GM06990 (cell line): Measurements from ENCODE around the gene WNT7B.

Experiments used
- DNase-seq: peaks from one replicate; pipeline ENCODE4 v3.0.0-alpha.2; 2011; ENCODE audit not compliant: insufficient read length; ENCODE audit errors: extremely low read depth
- H3K27me3 ChIP-seq: replicated peaks from 2 replicates; pipeline ENCODE4 v1.6.0; 2011; ENCODE audit warnings: low read length; ENCODE audit not compliant: control insufficient read depth, insufficient read depth
- H3K36me3 ChIP-seq: 2 replicates; pipeline ENCODE4 v1.5.1; 2011; ENCODE audit warnings: low read length; ENCODE audit not compliant: control insufficient read depth, insufficient read depth
- H3K4me3 ChIP-seq: replicated peaks from 2 replicates; pipeline ENCODE4 v1.5.1; 2011; ENCODE audit warnings: low read depth, mild to moderate bottlenecking, control low read depth, low read length
- TF ChIP-seq, protein P1 (sequence below): IDR thresholded peaks from 2 replicates; pipeline ENCODE4 v1.5.1; 2011; ENCODE audit warnings: low read length, control low read depth, mild to moderate bottlenecking, inconsistent platforms; ENCODE audit not compliant: insufficient read depth, poor library complexity, severe bottlenecking

WNT7B gene

DNA sequence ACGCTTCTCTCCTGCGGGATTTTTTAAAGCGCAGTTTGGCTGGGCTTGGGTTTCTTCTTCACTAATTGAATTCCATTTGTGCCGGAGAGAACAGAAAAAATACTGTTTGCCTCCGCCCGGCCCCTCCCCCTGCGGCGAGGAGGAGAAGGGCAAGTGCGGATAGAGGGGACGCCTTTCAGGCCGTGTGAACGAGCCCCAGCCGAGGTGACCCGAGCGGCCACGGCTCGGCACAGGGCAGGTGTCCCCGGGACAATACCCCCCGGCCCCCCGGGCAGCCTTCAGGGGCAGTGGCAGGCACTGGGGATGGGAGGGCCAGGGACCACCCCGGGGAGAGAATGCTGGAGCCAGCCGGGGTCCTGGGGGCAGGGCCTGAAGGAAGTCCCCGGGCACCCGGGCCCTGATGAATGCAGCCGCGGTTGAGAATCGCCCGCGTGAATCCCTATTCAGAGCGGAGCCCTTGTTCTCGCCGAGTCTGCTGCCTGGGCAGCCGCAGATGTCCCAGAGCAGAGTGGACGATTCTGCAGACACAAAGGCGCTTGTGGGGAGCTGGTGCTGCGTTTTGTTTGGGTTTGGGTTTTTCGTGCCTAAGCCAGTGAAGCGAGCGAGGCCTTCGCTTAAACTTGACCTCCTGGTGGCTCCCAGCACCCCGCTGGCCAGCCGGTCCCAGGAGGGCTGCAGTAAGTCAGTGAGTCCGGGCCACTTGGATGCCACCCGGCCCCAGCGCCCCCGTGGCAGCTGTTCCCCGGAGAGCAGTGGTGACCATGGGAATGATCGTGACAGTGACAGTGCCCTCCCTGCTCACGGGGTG lies 96.0 kb downstream of the WNT7B start:
- no peak for DNase-seq
- Histone ChIP-seq H3K36me3 (no peaks in the 10 kb centered on the region), H3K4me3 (no peak overlapping the region), H3K27me3 (peaks cover 2% of the 10 kb centered on the region; the same call in 1 of the 2 replicates)
- TF ChIP-seq, protein P1, sequence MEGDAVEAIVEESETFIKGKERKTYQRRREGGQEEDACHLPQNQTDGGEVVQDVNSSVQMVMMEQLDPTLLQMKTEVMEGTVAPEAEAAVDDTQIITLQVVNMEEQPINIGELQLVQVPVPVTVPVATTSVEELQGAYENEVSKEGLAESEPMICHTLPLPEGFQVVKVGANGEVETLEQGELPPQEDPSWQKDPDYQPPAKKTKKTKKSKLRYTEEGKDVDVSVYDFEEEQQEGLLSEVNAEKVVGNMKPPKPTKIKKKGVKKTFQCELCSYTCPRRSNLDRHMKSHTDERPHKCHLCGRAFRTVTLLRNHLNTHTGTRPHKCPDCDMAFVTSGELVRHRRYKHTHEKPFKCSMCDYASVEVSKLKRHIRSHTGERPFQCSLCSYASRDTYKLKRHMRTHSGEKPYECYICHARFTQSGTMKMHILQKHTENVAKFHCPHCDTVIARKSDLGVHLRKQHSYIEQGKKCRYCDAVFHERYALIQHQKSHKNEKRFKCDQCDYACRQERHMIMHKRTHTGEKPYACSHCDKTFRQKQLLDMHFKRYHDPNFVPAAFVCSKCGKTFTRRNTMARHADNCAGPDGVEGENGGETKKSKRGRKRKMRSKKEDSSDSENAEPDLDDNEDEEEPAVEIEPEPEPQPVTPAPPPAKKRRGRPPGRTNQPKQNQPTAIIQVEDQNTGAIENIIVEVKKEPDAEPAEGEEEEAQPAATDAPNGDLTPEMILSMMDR, result no peak

DNA sequence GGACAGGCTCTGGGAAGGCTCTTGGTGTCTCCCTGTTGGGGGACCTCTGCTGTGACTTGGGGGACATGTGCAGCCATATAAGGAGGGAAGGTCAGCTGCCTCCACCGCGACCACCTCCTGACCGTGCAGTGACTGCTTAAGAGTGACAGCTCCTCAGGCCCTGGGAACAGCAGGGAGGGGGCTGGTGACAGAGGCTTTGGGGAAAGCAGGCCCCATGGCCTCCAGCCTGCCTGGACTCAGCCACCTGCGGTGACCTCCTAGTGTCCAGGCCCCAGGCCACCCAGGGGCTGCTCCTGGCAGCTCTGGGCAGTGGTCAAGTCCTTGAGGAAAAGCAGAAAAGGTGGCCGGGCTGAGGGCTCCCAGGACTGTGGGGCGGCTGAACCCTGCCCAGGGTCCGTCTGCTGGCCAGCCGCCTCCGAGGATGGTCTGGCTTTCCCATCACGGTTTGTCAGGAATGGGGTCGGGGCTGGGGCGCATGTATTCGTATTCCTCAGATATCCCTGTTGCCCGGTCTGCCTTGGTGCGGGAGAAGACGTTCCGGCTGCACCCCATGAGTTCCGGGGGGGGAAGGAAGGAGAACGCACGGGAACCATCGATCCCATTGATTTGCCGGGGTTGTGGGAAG lies 96.8 kb downstream of the WNT7B start:
- Histone ChIP-seq H3K4me3 (no peak overlapping the region), H3K36me3 (no peaks in the 10 kb centered on the region), H3K27me3 (peaks cover 2% of the 10 kb centered on the region; the same call in 1 of the 2 replicates)
- TF ChIP-seq, protein P1, result no peak
- DNase-seq, result no peak

DNA sequence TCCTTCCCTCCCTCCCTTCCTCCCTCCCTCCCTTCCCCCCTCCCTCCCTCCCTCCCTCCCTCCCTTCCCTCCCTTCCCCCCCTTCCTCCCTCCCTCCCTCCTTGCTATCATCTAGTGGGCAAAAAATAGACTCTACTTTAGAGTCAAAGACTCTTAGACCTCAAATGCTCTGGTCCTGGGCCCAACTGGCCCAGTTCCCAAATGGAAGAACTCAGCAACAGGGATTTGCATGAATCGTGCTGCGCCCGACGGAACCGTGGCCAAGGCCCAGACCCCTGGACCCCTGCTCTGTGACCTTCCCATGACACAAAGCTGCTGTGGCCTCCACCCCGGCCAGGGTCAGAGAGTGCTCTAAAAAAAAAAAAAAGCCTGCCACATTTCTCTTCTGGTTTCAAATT lies 97.4 kb downstream of the WNT7B start:
- H3K4me3 ChIP-seq, result no peak overlapping the region
- TF ChIP-seq, protein P1, result no peak
- no peak for DNase-seq
- H3K36me3 ChIP-seq, result no peaks in the 10 kb centered on the region
- peaks cover 2% of the 10 kb centered on the region; the same call in 1 of the 2 replicates for H3K27me3 ChIP-seq

DNA sequence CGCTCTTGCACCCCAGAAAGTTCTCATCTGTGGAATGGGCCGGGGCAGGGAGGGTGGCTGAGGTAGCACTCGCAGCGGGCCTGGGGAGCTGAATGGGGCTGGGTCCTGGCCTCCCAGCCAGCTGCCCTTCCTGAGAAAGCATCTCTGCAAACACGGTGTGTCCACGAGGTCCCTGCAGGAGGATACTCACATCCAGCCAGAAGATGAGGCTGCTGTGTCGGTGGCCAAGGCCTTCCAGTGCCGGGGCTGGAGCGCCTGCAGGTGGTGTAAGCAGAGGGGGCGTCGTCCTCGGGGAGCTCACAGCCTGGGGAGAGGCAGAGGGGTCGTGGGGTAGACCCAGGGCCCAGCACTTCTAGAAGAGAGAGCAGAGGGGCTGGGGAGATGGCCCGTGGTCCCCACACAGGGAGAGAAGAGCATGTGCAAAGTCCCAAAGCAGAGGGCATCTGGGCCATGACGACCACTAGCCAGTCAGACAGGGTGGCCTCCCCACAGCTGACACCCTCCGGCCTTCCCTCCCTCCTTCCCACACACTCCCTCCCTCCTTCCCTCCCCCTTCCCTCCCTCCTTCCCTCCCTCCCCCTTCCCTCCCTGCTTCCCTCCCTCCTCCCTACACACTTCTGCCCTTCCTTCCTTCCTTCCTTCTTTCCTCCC lies 97.9 kb downstream of the WNT7B start:
- H3K36me3 ChIP-seq, result no peaks in the 10 kb centered on the region
- no peak for DNase-seq
- TF ChIP-seq, protein P1, result no peak
- peaks cover 2% of the 10 kb centered on the region; the same call in 1 of the 2 replicates for H3K27me3 ChIP-seq
- H3K4me3 ChIP-seq, result no peak overlapping the region

DNA sequence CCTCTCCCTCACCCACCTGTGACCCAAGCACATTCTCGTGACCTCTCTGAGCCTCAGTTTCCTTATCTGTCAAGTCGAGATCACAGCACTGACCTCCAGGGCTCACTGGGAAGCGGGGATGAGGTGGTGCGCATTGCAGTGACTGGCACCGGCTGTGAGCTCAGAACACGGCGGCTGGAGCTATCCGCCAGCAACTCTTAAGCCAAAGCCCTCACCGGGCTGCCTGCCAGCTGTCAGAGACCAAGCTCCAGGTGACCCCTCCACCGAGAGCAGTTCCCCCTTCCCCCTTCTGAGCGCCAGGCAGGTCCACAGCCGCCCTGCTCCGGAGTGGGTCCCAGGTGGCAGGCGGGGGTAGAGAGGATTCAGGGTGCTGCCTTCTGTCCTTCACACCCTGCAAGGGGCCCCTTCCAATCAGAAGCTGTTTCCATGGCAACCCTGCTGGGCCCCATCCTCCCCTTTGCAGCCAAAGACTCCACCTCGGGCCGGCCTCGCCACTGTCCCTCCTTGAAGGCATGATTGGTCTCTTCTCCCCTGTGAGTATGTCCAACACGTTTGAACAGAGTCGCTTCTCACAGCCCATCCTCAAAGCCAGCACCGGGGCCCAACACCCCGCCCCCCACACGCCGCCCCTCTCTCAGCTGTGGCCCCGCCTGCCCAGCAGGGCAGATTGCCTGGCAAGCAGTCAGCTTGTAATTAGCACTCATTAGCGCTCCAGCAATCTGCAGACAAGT lies 98.7 kb downstream of the WNT7B start:
- TF ChIP-seq, protein P1, result no peak
- peaks cover 2% of the 10 kb centered on the region; the same call in 1 of the 2 replicates for H3K27me3 ChIP-seq
- DNase-seq, result no peak
- H3K36me3 ChIP-seq, result no peaks in the 10 kb centered on the region
- no peak overlapping the region for H3K4me3 ChIP-seq
